GM12874 (cell line): ENCODE results near the gene NEK2.

Experiments
- CTCF ChIP-seq: IDR thresholded peaks from 2 replicates; pipeline ENCODE4 v1.5.1; 2011; ENCODE audit warnings: low read depth, mild to moderate bottlenecking, control low read depth, low read length, moderate library complexity; ENCODE audit not compliant: insufficient read depth

NEK2 gene

DNA sequence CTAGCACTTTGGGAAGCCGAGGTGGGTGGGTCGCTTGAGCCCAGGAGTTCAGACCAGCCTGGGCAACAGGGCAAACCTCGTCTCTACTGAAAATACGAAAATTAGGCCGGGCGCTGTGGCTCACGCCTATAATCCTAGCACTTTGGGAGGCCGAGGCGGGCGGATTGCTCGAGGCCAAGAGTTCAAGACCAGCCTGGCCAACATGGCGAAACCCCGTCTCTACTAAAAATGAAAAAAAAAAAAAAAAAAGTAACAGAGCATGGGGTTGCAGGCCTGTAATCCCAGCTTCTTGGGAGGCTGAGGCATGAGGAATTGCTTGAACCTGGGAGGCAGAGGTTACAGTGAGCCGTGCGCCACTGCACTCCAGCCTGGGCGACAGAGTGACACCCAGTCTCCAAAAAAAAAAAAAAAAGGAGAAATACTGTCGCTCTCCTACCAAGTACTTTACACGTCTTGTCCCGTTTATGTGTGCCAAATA lies 724 bp upstream of the NEK2 start:
- no peak for TF ChIP-seq CTCF

GRCh38 chr1:211667065-211667617 lies 8.3 kb downstream of the NEK2 start:
- TF ChIP-seq CTCF, result no peak

- TF ChIP-seq CTCF, result no peak
Measured at GRCh38 chr1:211660718-211661222, 14.7 kb downstream of the NEK2 start.

GRCh38 chr1:211656728-211657127 lies 18.7 kb downstream of the NEK2 start:
- TF ChIP-seq CTCF, result no peak

GRCh38 chr1:211654838-211655787 lies 20.3 kb downstream of the NEK2 start:
- TF ChIP-seq CTCF, result peak; percentile 92

DNA sequence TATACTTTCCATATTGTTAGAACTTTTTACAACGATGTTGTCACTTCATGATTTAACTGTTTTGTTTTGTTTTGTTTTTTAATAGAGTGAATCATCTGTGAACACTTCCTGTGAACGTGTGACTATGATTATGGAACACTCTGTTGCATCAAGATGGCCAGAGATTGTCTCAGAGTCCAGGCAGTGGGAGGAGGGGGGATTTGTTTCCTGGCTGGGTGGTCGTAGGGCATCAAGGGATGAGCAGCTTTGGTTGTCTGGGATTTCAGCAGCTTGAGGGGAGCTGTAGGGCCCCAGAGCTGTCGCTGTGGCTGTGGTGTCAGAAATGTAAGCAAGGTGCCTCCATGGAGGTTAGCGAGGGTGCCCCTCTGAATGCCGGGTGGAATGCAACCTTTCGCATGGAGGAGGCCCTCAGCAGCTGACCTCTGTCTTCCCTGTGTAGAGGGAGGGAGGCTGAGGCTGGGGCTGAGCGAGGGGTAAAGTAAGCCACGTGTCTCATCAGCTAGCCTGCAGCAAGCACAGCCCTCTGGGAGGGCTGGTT lies 21.4 kb downstream of the NEK2 start:
- no peak for TF ChIP-seq CTCF

- no peak for TF ChIP-seq CTCF
Measured at GRCh38 chr1:211653293-211653692, 22.1 kb downstream of the NEK2 start.
